C4-2B (cell line): ENCODE measurements around the gene SP100.
"Not testable (repeated sequence)": the region's sequence is repeated elsewhere in the genome, so short reads cannot be mapped to it uniquely, and the experiment has no call there.

Experiments
- CTCF ChIP-seq: fragments of 450-650 bp; conservative IDR thresholded peaks from 2 replicates; pipeline ENCODE4 v1.5.1; 2017; ENCODE audit warnings: mild to moderate bottlenecking
- ZFX ChIP-seq: fragments of 450-650 bp; IDR thresholded peaks from 2 replicates; pipeline ENCODE4 v1.6.1; 2017

- not testable (repeated sequence) for TF ChIP-seq CTCF, ZFX
Measured at GRCh38 chr2:230439121-230439520, 23.1 kb downstream of the SP100 start.
